ENCODE results near the gene PLA2G4F.
"Not testable (repeated sequence)": the region's sequence is repeated elsewhere in the genome, so short reads cannot be mapped to it uniquely, and the experiment has no call there.

PLA2G4F gene

DNA sequence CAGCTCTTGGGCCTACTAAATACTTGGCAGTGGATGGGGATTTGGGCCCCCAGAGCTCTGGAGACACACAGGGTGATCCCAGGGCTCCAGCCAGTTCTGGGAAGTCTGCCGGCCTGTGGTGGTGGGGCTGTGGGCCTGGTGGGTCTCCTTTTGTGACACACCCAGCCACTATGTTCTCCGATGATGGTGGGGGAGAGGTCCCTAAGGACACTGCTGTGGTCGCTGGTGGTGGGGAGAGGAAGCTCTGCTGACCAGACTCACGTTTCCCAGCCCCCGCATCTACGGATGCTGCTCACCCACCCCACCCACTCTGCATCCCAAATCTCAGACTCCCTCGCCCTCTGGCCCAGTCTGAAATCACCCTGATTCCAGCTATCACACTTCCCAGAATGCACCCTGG, 62.5 kb downstream of the PLA2G4F start:
- no peak for DNase-seq

DNA sequence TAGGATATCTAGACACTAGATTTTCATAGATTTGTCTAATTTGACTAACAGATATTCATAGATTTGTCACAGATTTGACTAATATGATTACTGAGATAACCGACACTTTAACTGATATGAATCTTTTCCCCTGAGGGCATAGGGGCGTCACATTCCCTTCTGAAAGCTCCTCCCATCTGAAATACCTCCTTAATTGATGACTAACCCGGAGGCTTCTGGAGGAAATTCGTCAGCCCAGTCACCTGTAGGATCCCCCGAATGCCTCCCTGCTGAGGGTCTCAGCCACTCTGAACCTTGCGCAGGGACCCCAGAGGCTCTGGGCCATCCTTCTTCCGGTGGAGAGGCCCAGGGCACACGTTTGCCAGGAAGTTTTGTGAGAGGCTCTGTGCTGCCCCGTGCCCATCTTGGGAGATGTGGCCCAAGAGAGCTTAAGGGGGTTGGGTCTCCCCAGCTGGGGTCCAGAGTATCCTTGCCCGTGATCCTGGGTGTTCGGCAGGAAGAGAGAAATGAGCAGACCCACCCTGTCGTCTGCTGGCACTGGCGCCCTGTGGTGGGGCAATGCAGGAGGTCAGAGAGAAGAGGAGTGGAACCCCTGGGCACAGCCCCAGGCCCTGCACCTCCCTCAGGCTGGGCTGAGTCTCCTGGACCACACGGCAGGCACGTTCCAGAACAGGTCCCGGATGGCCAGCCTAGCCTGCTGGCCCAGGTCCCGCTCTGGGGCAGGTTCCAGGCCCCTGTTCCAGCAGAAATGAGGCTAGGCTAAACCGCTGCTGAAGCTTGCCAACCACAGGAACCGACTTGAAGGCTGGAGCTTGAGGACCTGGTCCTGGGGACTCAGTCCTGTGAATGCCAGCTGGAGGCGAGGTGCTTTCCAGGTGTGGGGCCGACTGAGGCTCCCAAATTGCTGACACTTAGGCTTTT, 63.8 kb downstream of the PLA2G4F start:
- DNase-seq: no peak

DNA sequence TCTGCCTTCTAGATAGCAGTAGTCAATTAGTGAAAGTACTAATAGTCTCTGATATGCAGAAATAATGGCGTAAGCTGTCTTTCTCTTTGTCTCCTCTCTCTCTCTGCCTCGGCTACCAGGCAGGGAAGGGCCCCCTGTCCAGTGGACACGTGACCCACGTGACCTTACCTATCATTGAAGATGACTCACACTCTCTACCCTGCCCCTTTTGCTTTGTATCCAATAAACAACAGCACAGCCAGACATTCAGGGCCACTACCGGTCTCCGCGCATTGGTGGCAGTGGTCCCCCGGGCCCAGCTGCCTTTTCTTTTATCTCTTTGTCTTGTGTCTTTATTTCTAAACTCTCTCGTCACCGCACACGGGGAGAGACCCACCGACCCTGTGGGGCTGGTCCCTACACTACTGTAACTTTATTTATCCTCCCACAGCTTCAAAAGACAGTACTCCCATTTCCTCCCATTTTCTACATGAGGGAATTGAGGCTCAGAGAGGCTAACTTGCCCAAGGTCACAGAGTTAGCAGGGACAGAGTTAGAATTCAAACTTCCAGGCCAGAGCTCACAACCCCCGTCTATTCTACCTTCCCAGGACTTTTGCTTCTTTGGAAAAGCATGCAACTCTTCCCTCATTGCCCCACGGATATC, 64.6 kb downstream of the PLA2G4F start:
- not testable (repeated sequence) for DNase-seq

DNA sequence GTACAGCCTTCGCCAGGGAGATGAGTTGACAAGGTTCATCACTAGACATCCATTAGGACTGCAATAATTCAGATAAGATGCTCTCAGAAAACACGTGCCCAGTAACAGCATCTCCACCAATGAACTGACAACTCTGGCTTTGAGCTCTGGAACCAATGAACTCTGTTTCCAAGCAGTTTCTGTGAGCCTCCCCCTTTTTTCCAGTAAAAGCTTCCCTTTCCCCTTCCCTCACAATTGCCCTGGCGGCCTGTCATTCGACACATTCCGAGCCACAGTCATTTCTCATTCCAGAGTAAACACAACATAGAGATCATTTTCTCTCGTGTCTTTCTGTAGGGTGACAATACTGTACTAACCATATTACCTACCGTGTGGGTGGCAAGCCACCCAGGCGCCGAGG, 65.7 kb downstream of the PLA2G4F start:
- DNase-seq: no peak

DNA sequence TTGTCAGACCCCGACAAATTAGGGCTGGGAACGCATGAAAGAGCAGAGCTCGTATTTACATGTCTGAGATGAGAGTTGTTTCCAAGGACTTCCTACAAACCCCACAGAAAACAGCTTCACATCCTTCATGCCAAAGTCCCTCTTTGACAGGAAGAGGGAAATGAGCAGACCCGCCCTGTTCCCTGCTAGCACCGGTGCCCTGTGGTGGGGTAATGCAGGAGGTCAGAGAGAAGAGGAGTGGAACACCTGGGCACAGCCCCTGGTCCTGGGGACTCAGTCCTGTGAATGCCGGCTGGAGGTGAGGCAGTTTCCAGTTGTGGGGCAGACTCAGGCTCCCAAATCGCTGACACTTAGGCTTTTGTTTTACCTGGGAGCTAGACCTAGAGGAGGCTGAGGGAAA, 66.1 kb downstream of the PLA2G4F start:
- DNase-seq: no peak

GRCh38 chr15:42089942-42090341, 66.5 kb downstream of the PLA2G4F start:
- DNase-seq: no peak

Measured in NCI-H446 (cell line).